Neutrophil (primary cell): ENCODE data around the gene JDP2.

ENCODE experiments used
- H3K27ac ChIP-seq: fragments of 200-600 bp; sonication (generic); 2 replicates; pipeline ENCODE4 v1.5.1; 2016; ENCODE audit warnings: mild to moderate bottlenecking, moderate library complexity
- H3K27me3 ChIP-seq: fragments of 200-600 bp; sonication (generic); 2 replicates; pipeline ENCODE4 v1.6.0; 2016; ENCODE audit warnings: mild to moderate bottlenecking
- H3K36me3 ChIP-seq: fragments of 200-600 bp; sonication (generic); 2 replicates; pipeline ENCODE4 v1.5.1; 2017
- H3K4me1 ChIP-seq, 2 experiments: fragments of 200-600 bp in 1 of 2; sonication (generic) in 1 of 2; 1 replicate in 1 of 2; 2 replicates in 1 of 2; pipeline versions ENCODE4 v1.5.1 to v1.6.1; 2013 to 2016; ENCODE audit warnings: low read depth in 1 of 2, low read length in 1 of 2, mild to moderate bottlenecking in 1 of 2, moderate library complexity in 1 of 2; ENCODE audit not compliant: control insufficient read depth in 1 of 2, insufficient read depth in 1 of 2
- H3K4me3 ChIP-seq, 2 experiments: fragments of 200-600 bp in 1 of 2; sonication (generic) in 1 of 2; 1 replicate in 1 of 2; 2 replicates in 1 of 2; pipeline ENCODE4 v1.5.1; 2013 to 2016; ENCODE audit warnings: low read depth in 1 of 2, low read length in 1 of 2, mild to moderate bottlenecking in 1 of 2, moderate library complexity in 1 of 2
- H3K9me3 ChIP-seq: fragments of 200-600 bp; sonication (generic); 2 replicates; pipeline ENCODE4 v1.5.1; 2016
- TF ChIP-seq, protein P1 (sequence below): fragments of 200-600 bp; sonication (generic); IDR thresholded peaks from 2 replicates; pipeline ENCODE4 v1.5.1; 2016; ENCODE audit warnings: antibody characterized with exemption

Gene JDP2

GRCh38 chr14:75432411-75432810 is 4.6 kb downstream of the JDP2 start:
- Histone ChIP-seq H3K4me1 (peaks cover 60 to 68% of the 10 kb centered on the region in 2 experiments), H3K4me3 (no peak overlapping the region), H3K36me3 (peaks cover 48% of the 10 kb centered on the region), H3K9me3 (no peaks in the 10 kb centered on the region), H3K27ac (peak overlapping the region; percentile 40), H3K27me3 (no peaks in the 10 kb centered on the region)
- TF ChIP-seq, protein P1, sequence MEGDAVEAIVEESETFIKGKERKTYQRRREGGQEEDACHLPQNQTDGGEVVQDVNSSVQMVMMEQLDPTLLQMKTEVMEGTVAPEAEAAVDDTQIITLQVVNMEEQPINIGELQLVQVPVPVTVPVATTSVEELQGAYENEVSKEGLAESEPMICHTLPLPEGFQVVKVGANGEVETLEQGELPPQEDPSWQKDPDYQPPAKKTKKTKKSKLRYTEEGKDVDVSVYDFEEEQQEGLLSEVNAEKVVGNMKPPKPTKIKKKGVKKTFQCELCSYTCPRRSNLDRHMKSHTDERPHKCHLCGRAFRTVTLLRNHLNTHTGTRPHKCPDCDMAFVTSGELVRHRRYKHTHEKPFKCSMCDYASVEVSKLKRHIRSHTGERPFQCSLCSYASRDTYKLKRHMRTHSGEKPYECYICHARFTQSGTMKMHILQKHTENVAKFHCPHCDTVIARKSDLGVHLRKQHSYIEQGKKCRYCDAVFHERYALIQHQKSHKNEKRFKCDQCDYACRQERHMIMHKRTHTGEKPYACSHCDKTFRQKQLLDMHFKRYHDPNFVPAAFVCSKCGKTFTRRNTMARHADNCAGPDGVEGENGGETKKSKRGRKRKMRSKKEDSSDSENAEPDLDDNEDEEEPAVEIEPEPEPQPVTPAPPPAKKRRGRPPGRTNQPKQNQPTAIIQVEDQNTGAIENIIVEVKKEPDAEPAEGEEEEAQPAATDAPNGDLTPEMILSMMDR = no peak

GRCh38 chr14:75433631-75434071 is 5.8 kb downstream of the JDP2 start:
- no peaks in the 10 kb centered on the region for H3K9me3 ChIP-seq
- H3K36me3 ChIP-seq = peaks cover 60% of the 10 kb centered on the region
- TF ChIP-seq, protein P1 = no peak
- peak overlapping the region; percentile 79 for H3K27ac ChIP-seq
- no peak overlapping the region for H3K4me3 ChIP-seq
- peaks cover 66 to 73% of the 10 kb centered on the region in 2 experiments for H3K4me1 ChIP-seq
- H3K27me3 ChIP-seq = no peaks in the 10 kb centered on the region

DNA sequence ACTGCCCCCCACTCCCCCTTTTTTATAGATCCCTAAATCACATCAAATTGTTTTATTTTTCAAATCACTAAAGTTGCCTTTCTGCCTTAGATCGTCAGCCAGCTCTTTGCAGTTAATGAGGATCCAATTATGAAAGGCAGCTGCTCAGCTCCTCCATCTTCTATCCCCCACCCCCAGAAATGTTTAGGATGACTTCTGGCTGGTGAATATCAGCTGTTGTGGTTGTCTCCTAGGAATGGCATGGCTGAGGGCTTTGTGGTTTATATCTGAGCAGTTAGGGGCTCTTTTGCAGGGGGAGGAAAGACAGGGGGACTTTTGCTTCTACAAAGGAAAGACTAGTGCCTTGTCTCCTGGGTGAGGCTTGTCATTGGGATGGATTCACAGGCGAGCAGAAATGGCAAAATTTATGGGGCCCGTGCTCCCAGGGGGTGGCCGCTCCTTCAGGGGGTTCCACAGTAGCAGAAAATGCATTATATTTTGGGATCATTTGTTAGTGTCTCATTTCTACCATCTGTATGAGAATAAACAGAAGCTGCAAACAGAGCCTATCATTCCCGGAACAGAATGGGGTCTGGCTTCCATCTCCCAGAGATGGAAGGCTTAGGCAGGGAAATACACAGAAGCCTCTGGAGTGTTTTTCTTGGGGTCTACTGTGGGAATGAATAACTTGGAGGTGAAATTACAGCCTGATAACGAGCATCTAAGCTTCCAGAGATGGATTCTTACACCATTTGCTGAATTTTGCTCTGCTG is 6.5 kb downstream of the JDP2 start:
- H3K27ac ChIP-seq = peak overlapping the region; percentile 79
- TF ChIP-seq, protein P1 = no peak
- peaks cover 61 to 66% of the 10 kb centered on the region in 2 experiments for H3K4me1 ChIP-seq
- no peak overlapping the region for H3K4me3 ChIP-seq
- H3K27me3 ChIP-seq = no peaks in the 10 kb centered on the region
- H3K9me3 ChIP-seq = no peaks in the 10 kb centered on the region
- H3K36me3 ChIP-seq = peaks cover 67% of the 10 kb centered on the region

GRCh38 chr14:75434890-75435248 is 7.0 kb downstream of the JDP2 start:
- TF ChIP-seq, protein P1 = no peak
- Histone ChIP-seq H3K36me3 (peaks cover 73% of the 10 kb centered on the region), H3K4me1 (peaks cover 56 to 61% of the 10 kb centered on the region in 2 experiments), H3K4me3 (no peak overlapping the region), H3K27ac (peak overlapping the region; percentile 79), H3K27me3 (no peaks in the 10 kb centered on the region), H3K9me3 (no peaks in the 10 kb centered on the region)

DNA sequence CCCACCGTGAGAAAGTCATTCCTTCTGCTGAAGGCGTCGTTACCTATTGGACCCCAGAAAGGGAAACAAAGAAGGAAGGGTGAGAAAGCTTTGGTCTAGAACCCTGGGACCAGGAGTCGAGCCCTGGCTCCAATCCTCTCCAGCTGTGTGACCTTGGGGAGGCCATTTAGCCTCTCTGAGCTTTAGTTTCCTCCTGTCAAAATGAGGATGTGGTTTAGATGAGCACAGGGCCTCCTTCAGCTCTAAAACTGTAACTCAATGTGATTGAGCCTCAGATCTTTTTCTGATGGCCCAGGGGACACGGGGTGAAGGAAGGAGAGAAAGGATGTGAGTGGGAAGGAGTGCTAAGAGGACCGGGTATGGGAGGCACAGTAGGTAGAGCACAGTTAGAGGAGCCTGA is 7.7 kb downstream of the JDP2 start:
- H3K27ac ChIP-seq = peak overlapping the region; percentile 79
- H3K36me3 ChIP-seq = peaks cover 79% of the 10 kb centered on the region
- H3K4me3 ChIP-seq = no peak overlapping the region

More for the DNA sequence above, 7.7 kb downstream of the JDP2 start:
- no peaks in the 10 kb centered on the region for H3K9me3 ChIP-seq
- no peaks in the 10 kb centered on the region for H3K27me3 ChIP-seq
- H3K4me1 ChIP-seq = peaks cover 50 to 55% of the 10 kb centered on the region in 2 experiments
- TF ChIP-seq, protein P1 = no peak
